Brain microvascular endothelial cell (primary cell): ENCODE results near the gene MLLT6.

Source experiments
- DNase-seq: peaks from one replicate; pipeline ENCODE4 v3.0.0-alpha.2; 2020
- H3K27ac ChIP-seq: fragments of 250-450 bp; sonication (Bioruptor Pico); 2 replicates; pipeline ENCODE4 v1.5.1; 2020; ENCODE audit warnings: mild to moderate bottlenecking, moderate library complexity
- H3K27me3 ChIP-seq: fragments of 250-450 bp; sonication (Bioruptor Pico); replicated peaks from 2 replicates; pipeline ENCODE4 v1.5.1; 2020; ENCODE audit warnings: mild to moderate bottlenecking
- H3K36me3 ChIP-seq: fragments of 250-450 bp; sonication (Bioruptor Pico); replicated peaks from 2 replicates; pipeline ENCODE4 v1.5.1; 2020; ENCODE audit warnings: mild to moderate bottlenecking
- H3K4me3 ChIP-seq: 2 replicates; pipeline ENCODE4 v1.5.1; 2011; ENCODE audit warnings: low read depth, mild to moderate bottlenecking, control low read depth, low read length, moderate library complexity
- in situ Hi-C: cut with HindIII; loops from 2 replicates; pipeline ENCODE4 v1.10.0; 2017; ENCODE audit warnings: low sequenced_read_pairs, low pct_ligation_motif_present
- TF ChIP-seq, protein P1 (sequence below): IDR thresholded peaks from 2 replicates; pipeline ENCODE4 v1.5.1; 2011; ENCODE audit warnings: low read depth, mild to moderate bottlenecking, moderate library complexity, low read length, control low read depth, inconsistent platforms; ENCODE audit errors: missing control alignments

MLLT6 gene

GRCh38 chr17:38698760-38699159 lies 6.3 kb upstream of the MLLT6 start:
- in situ Hi-C loops: no loop called here
- no peak overlapping the region for H3K27ac ChIP-seq
- H3K4me3 ChIP-seq: no peak overlapping the region
- no peaks in the 10 kb centered on the region for H3K27me3 ChIP-seq
- DNase-seq: no peak
- H3K36me3 ChIP-seq: no peaks in the 10 kb centered on the region
- TF ChIP-seq, protein P1, sequence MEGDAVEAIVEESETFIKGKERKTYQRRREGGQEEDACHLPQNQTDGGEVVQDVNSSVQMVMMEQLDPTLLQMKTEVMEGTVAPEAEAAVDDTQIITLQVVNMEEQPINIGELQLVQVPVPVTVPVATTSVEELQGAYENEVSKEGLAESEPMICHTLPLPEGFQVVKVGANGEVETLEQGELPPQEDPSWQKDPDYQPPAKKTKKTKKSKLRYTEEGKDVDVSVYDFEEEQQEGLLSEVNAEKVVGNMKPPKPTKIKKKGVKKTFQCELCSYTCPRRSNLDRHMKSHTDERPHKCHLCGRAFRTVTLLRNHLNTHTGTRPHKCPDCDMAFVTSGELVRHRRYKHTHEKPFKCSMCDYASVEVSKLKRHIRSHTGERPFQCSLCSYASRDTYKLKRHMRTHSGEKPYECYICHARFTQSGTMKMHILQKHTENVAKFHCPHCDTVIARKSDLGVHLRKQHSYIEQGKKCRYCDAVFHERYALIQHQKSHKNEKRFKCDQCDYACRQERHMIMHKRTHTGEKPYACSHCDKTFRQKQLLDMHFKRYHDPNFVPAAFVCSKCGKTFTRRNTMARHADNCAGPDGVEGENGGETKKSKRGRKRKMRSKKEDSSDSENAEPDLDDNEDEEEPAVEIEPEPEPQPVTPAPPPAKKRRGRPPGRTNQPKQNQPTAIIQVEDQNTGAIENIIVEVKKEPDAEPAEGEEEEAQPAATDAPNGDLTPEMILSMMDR: no peak

DNA sequence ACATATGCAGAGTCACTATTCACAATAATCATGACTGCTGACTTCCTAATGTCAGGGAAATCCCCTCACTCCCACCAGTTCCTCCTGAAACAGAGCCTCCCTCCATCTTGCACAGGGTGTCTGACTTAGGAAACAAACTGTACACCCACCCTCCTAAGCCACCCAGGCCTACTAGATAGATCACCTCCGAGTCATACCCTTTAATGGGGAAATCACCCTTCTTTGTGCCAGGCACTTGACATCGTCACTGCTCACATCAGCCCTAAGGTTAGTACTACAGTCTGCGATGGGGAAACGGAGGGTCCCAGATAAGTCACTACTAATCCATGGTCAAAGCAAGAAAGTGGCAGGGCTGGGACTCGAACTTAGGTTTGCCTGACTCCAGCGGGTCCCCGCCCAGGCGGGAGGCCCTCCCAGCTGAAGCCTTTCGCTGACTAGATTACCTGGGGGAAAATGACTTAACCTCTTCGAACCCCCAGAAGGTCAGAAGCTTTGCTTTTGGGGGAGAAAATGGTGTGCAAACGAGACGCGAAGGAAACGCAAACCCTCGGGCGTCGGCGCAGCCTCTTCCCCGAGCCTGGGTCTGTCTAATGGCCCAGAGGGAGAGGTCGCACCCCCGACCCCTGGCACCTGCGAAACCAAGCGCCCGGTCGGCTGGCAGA lies 3.4 kb upstream of the MLLT6 start:
- H3K27me3 ChIP-seq: no peaks in the 10 kb centered on the region
- H3K36me3 ChIP-seq: no peaks in the 10 kb centered on the region
- in situ Hi-C loops: no loop called here
- H3K4me3 ChIP-seq: peak overlapping the region; percentile 65
- TF ChIP-seq, protein P1: no peak
- no peak for DNase-seq
- H3K27ac ChIP-seq: no peak overlapping the region

DNA sequence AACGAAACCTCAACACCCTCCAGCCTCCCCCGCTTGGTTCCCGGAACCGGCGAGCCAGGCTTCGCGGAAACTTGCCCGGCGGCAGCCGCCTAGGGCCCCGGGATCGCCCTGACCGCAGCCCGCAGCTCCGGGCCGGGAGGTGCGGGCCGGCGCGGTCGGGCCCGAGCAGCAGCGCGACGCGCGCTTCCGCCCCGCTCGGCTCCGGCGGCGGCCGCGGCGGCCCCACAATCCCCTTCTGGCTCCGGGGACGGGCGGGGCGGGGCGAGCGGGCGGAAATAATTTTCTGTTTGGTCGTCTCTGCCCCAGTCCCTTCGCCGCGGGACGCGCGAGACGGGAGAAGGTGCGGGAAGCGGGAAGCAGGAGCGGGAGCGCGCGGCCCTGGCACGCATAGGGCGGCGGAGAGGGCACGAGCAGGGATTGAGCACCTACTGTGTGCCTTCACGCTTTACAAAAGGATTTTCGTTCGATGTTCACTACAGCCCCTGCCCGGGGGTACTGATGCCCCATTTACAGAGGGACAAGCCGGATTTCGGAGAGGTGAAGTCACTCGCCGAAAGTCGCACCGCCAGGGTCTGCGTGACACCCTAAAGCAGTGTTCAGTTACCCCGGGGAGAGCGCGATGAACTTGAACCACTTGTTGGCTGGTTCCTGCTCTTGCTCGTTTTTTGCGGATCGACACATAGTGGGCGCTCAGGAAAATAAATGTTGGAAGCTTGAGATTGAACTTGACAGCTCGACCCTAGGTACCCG lies 2.7 kb upstream of the MLLT6 start:
- no peaks in the 10 kb centered on the region for H3K27me3 ChIP-seq
- H3K4me3 ChIP-seq: peak overlapping the region; percentile 65
- TF ChIP-seq, protein P1: no peak
- no peaks in the 10 kb centered on the region for H3K36me3 ChIP-seq
- in situ Hi-C loops: no loop called here
- peak; percentile 63 for DNase-seq
- no peak overlapping the region for H3K27ac ChIP-seq

DNA sequence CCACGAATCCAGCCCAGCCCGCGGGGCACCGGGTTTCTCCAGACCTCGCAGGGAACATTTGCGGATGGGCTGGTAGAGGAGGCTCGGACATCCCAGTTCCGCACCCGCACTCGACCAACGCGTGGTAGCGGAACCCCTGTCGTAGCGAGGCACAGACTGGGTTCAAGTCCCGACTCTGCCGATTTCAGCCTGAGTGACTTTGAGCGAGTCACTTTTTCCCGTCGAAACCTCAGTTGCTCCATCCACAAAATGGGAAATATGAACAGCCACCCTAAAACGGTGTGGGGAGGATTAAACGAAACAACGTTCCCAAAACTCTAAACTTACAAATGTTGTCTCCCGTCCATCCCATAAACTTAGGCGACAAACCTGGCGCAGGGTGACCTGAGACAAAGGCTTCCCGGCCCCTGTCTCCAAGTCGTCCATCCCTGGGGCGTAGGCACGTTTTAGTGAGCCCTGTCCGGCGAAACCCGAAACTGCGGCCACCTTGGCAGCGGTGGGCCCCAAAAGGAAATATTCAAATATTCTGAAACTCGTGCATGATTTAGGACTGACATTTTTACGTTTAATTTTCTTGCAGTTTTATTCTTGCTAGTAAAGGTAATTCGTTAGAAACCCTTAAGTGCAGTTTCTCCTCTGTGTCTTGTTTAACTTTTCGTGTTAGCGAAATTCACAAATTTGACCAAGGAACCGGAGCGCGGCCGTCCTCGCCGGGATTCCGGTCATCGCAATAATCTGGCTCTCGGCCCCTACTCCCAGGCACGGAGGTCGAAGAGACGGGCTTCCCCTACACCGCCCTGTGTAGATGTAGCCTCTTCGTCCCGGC lies 1.9 kb upstream of the MLLT6 start:
- no peaks in the 10 kb centered on the region for H3K27me3 ChIP-seq

GRCh38 chr17:38703742-38704605 lies 1.1 kb upstream of the MLLT6 start:
- Histone ChIP-seq H3K36me3 (no peaks in the 10 kb centered on the region), H3K27me3 (no peaks in the 10 kb centered on the region), H3K4me3 (peak overlapping the region; percentile 62), H3K27ac (no peak overlapping the region)
- in situ Hi-C loops: no loop called here
- no peak for DNase-seq
- TF ChIP-seq, protein P1: no peak

More for the DNA sequence above, 1.9 kb upstream of the MLLT6 start:
- Histone ChIP-seq H3K4me3 (peak overlapping the region; percentile 62), H3K27ac (no peak overlapping the region), H3K36me3 (no peaks in the 10 kb centered on the region)
- in situ Hi-C loops: no loop called here
- no peak for DNase-seq
- TF ChIP-seq, protein P1: no peak
